MM.1S (cell line): ENCODE results near the gene ADRA2B.

Source experiments
- DNase-seq: peaks from one replicate; pipeline ENCODE4 v3.0.0-alpha.2; 2015
- H2AFZ ChIP-seq: fragments of 300-600 bp; sonication (generic); 2 replicates; pipeline ENCODE4 v1.6.0; 2016; ENCODE audit warnings: antibody characterized with exemption, low read length
- H3F3A ChIP-seq: fragments of 300-600 bp; sonication (generic); 2 replicates; pipeline ENCODE4 v1.6.1; 2016; ENCODE audit warnings: mild to moderate bottlenecking, antibody characterized with exemption, low read length, moderate library complexity, mixed read lengths; ENCODE audit not compliant: insufficient read depth
- H3K27ac ChIP-seq: fragments of 300-600 bp; sonication (generic); 2 replicates; pipeline ENCODE4 v1.5.1; 2016; ENCODE audit warnings: mild to moderate bottlenecking, low read length
- H3K27me3 ChIP-seq: fragments of 300-600 bp; sonication (generic); replicated peaks from 2 replicates; pipeline ENCODE4 v1.6.0; 2016; ENCODE audit warnings: low read length; ENCODE audit not compliant: insufficient read depth
- H3K36me3 ChIP-seq: fragments of 300-600 bp; sonication (generic); replicated peaks from 2 replicates; pipeline ENCODE4 v1.6.1; 2016; ENCODE audit warnings: mild to moderate bottlenecking, low read length, mixed read lengths; ENCODE audit not compliant: insufficient read depth
- H3K4me1 ChIP-seq: fragments of 300-600 bp; sonication (generic); 2 replicates; pipeline ENCODE4 v1.6.1; 2016; ENCODE audit warnings: low read length, mixed read lengths
- H3K4me2 ChIP-seq: fragments of 300-600 bp; sonication (generic); 2 replicates; pipeline ENCODE4 v1.6.0; 2016; ENCODE audit warnings: low read depth, low read length
- H3K4me3 ChIP-seq: fragments of 300-600 bp; sonication (generic); 2 replicates; pipeline ENCODE4 v1.5.1; 2016; ENCODE audit warnings: low read length, mixed read lengths
- H3K79me2 ChIP-seq: fragments of 300-600 bp; sonication (generic); 2 replicates; pipeline ENCODE4 v1.6.1; 2016; ENCODE audit warnings: mixed run types, low read length, mixed read lengths
- H3K9ac ChIP-seq: fragments of 300-600 bp; sonication (generic); 2 replicates; pipeline ENCODE4 v1.6.1; 2016; ENCODE audit warnings: low read length, mixed read lengths
- H3K9me2 ChIP-seq: fragments of 300-600 bp; sonication (generic); replicated peaks from 2 replicates; pipeline ENCODE4 v1.6.1; 2016; ENCODE audit warnings: mild to moderate bottlenecking, low read length, mixed read lengths; ENCODE audit not compliant: insufficient read depth
- H3K9me3 ChIP-seq: fragments of 300-600 bp; sonication (generic); replicated peaks from 2 replicates; pipeline ENCODE4 v1.6.1; 2016; ENCODE audit warnings: mild to moderate bottlenecking, low read length, mixed read lengths; ENCODE audit not compliant: insufficient read depth
- H4K20me1 ChIP-seq: fragments of 300-600 bp; sonication (generic); 2 replicates; pipeline ENCODE4 v1.6.1; 2016; ENCODE audit warnings: mild to moderate bottlenecking, low read length, moderate library complexity, mixed read lengths; ENCODE audit not compliant: insufficient read depth
- EZH2 ChIP-seq: fragments of 300-600 bp; sonication (generic); optimal IDR thresholded peaks from 2 replicates; pipeline ENCODE3; 2017; ENCODE audit warnings: low read depth, mild to moderate bottlenecking, antibody characterized with exemption, low read length, mixed read lengths
- EZH2phosphoT487 ChIP-seq: fragments of 300-600 bp; sonication (generic); IDR thresholded peaks from 2 replicates; pipeline ENCODE4 v1.6.1; 2018; ENCODE audit warnings: antibody characterized with exemption, low read length
- TF ChIP-seq, protein P1 (sequence below): fragments of 300-600 bp; sonication (generic); IDR thresholded peaks from 2 replicates; pipeline ENCODE4 v1.5.1; 2016; ENCODE audit warnings: antibody characterized with exemption, low read length, mixed read lengths

The ADRA2B gene

DNA sequence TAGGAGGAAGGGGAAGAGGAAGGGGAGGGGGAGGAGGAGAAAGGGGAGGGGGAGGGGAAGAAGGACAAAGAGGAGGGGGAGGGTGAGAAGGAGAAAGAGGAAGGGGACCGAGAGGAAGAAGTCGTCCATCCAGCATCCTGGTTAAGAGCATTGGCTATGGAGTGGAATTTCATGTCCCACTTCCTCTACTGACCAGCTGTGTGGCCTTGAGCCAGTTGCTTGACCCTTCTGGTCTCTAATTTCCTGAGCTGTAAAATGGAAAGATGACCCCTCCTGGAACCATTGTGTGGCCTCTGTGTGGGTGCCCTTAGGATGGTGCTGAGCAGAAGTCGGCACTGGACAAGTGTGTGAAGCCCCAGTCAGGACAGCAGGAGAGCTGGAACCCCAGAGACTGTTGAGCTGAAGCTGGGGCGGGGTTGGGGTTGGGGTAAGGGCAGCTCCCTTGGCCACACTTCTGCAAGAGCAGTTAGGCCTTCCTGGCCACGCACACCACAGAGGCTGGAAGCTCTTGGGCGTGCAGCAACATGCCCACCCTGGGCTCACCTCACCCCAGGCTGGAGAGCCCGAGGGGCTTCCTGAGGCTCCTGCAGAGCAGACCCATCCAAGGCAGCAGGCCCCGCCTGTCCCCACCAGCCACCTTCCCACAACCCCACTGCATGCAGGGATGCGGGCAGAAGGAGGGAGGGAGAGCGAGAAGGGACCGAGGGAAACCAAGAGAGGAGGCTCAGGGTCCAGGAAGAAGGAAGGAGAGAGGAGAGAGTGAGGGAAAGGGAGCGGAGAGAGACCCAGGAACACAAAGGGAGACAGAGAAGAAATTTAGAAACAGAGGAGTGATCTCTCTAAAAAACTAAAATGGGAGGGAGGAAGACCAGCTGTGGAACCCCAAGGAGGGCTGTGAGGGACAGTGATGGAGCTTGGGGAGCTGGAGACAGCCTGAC, 16.2 kb downstream of the ADRA2B start:
- no peaks in the 10 kb centered on the region; the same call in 1 of the 2 replicates for H3K27me3 ChIP-seq
- no peak overlapping the region for H3K9ac ChIP-seq
- TF ChIP-seq EZH2phosphoT487, result no peak
- no peak for TF ChIP-seq EZH2
- TF ChIP-seq, protein P1, sequence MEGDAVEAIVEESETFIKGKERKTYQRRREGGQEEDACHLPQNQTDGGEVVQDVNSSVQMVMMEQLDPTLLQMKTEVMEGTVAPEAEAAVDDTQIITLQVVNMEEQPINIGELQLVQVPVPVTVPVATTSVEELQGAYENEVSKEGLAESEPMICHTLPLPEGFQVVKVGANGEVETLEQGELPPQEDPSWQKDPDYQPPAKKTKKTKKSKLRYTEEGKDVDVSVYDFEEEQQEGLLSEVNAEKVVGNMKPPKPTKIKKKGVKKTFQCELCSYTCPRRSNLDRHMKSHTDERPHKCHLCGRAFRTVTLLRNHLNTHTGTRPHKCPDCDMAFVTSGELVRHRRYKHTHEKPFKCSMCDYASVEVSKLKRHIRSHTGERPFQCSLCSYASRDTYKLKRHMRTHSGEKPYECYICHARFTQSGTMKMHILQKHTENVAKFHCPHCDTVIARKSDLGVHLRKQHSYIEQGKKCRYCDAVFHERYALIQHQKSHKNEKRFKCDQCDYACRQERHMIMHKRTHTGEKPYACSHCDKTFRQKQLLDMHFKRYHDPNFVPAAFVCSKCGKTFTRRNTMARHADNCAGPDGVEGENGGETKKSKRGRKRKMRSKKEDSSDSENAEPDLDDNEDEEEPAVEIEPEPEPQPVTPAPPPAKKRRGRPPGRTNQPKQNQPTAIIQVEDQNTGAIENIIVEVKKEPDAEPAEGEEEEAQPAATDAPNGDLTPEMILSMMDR, result no peak
- no peaks in the 10 kb centered on the region for H3F3A ChIP-seq
- H3K79me2 ChIP-seq, result no peaks in the 10 kb centered on the region
- H3K4me3 ChIP-seq, result no peak overlapping the region
- no peak overlapping the region for H3K4me2 ChIP-seq
- no peak overlapping the region for H2AFZ ChIP-seq
- DNase-seq, result no peak
- no peaks in the 10 kb centered on the region for H3K4me1 ChIP-seq
- no peaks in the 10 kb centered on the region for H3K36me3 ChIP-seq
- no peaks in the 10 kb centered on the region for H3K9me2 ChIP-seq
- H3K9me3 ChIP-seq, result no peaks in the 10 kb centered on the region
- no peaks in the 10 kb centered on the region for H4K20me1 ChIP-seq
- no peak overlapping the region for H3K27ac ChIP-seq

DNA sequence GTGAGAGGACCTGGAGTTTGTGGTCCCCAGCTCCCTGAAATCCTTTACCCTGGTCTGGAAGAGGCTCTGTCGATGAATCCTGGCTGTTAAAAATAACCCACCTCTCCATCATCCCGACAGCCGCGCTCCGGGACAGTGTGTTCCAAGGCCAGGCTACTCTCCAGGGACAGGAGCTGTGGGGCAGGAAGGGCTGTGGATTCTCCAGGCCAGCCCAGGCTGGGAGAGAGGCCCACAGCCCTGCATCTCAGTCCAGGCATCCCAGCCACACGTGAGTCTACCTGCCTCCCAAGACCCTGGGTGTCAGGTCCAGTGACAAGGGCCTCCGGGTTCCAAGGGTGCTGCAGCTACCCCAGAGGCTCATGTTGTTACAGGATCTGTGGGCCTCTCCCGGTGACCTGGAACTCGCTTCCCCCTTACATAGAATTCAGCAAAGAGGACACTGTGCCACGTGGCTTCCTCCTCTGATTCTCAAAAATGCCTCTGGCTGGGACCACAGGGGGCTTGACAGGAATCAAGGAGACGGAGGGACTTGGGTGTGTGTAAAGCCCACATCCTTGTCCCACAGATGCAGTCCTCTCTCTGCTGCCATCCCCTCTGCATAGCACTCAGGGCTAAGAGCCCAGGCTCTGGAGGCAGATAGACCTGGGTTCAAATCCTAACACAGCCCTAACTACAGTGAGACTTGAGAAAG, 17.3 kb downstream of the ADRA2B start:
- Histone ChIP-seq H3K27me3 (no peaks in the 10 kb centered on the region; the same call in 1 of the 2 replicates), H3F3A (no peaks in the 10 kb centered on the region), H3K36me3 (no peaks in the 10 kb centered on the region), H3K4me3 (no peak overlapping the region), H3K9me2 (no peaks in the 10 kb centered on the region), H3K9ac (no peak overlapping the region), H3K9me3 (no peaks in the 10 kb centered on the region), H3K4me2 (no peak overlapping the region), H2AFZ (no peak overlapping the region), H3K4me1 (no peaks in the 10 kb centered on the region), H3K27ac (no peak overlapping the region), H3K79me2 (no peaks in the 10 kb centered on the region), H4K20me1 (no peaks in the 10 kb centered on the region)
- no peak for DNase-seq
- TF ChIP-seq, protein P1, result no peak
- TF ChIP-seq EZH2, result no peak
- TF ChIP-seq EZH2phosphoT487, result no peak

DNA sequence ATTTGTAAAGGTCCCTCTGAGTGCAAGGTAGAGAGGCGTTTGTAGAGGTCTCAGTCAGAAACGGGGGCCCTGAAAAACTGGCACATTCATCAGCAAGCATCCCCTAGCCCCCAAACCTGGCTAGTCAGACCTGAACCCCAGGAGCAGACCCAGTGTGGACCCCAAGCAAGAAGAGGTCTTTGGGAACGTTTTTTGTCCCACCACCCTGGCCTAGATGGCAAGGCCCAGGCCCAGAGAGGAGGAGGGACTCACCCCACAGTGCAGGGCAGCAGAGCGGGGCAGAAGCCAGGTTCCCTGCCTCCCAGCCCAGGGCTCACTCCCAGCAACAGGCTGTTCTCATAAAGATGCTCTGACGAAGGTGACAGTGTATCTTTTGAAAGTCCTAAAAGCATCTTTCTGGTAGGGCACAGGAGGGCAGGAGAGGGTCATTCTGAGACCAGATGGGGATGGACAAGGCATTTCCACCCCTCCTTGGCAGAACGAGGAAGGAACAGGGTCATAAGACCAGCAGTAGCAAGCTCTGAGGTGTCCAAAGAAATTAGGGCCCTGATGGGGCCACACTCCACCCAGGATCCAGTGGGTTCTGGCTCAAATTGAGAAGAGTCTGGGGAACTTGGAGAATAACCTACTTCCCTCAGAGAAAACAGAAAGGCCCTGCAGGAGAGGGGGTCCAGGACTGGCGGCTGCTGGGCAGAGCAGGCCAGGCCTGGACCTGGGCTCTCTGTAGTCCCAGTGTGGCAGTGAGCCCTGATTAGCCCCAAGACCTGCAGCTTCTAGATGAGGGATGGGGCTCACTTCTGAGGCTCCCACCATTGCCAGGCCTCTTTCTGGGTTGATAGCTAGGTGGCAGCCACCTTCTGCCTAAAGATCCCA, 18.2 kb downstream of the ADRA2B start:
- no peak overlapping the region for H3K4me2 ChIP-seq
- no peaks in the 10 kb centered on the region; the same call in 1 of the 2 replicates for H3K27me3 ChIP-seq
- H4K20me1 ChIP-seq, result no peaks in the 10 kb centered on the region
- no peaks in the 10 kb centered on the region for H3K9me3 ChIP-seq
- no peak overlapping the region for H2AFZ ChIP-seq
- no peak overlapping the region for H3K9ac ChIP-seq
- H3K4me1 ChIP-seq, result no peaks in the 10 kb centered on the region
- H3K9me2 ChIP-seq, result no peaks in the 10 kb centered on the region
- no peak for TF ChIP-seq EZH2
- TF ChIP-seq, protein P1, result no peak
- no peak overlapping the region for H3K27ac ChIP-seq
- no peak overlapping the region for H3K4me3 ChIP-seq
- H3K36me3 ChIP-seq, result no peaks in the 10 kb centered on the region
- DNase-seq, result no peak
- H3K79me2 ChIP-seq, result no peaks in the 10 kb centered on the region
- H3F3A ChIP-seq, result no peaks in the 10 kb centered on the region
